HG02973 (cell line): ENCODE results near the gene TMEM145.

Experiments used
- ATAC-seq: cut with Tn5 transposase; IDR thresholded peaks from one replicate; pipeline ENCODE4 v1.9.1; 2021; ENCODE audit warnings: moderate library complexity; ENCODE audit not compliant: unreplicated experiment

The TMEM145 gene

GRCh38 chr19:42357290-42357689 is 44.2 kb downstream of the TMEM145 start:
- ATAC-seq, result no peak

GRCh38 chr19:42360787-42361544 is 47.9 kb downstream of the TMEM145 start:
- no peak for ATAC-seq

GRCh38 chr19:42361545-42361910 is 48.4 kb downstream of the TMEM145 start:
- ATAC-seq, result no peak

- ATAC-seq, result no peak
Measured at GRCh38 chr19:42362342-42362741, 49.2 kb downstream of the TMEM145 start.

GRCh38 chr19:42362891-42363440 is 49.9 kb downstream of the TMEM145 start:
- no peak for ATAC-seq

GRCh38 chr19:42363614-42364346 is 50.7 kb downstream of the TMEM145 start:
- no peak for ATAC-seq

- no peak for ATAC-seq
Measured at GRCh38 chr19:42366673-42367072, 53.6 kb downstream of the TMEM145 start.

GRCh38 chr19:42367929-42368328 is 54.8 kb downstream of the TMEM145 start:
- ATAC-seq, result no peak

- ATAC-seq, result no peak
Measured at GRCh38 chr19:42368360-42368759, 55.3 kb downstream of the TMEM145 start.

GRCh38 chr19:42368765-42369164 is 55.7 kb downstream of the TMEM145 start:
- ATAC-seq, result no peak

GRCh38 chr19:42369433-42370067 is 56.4 kb downstream of the TMEM145 start:
- ATAC-seq, result no peak

GRCh38 chr19:42370068-42370520 is 57.0 kb downstream of the TMEM145 start:
- no peak for ATAC-seq

- no peak for ATAC-seq
Measured at GRCh38 chr19:42370626-42371175, 57.6 kb downstream of the TMEM145 start.
